Stimulated activated CD8-positive, alpha-beta memory T cell treated with anti-CD3 and anti-CD28 coated beads, Interleukin-12 subunit alpha, Interleukin-12 subunit beta, amount 100 ng/mL, for 4 hours (primary cell): Measurements from ENCODE around the gene EIF3J.

Experiments used
- DNase-seq: peaks from one replicate; pipeline ENCODE4 v3.0.0-alpha.2; 2020; ENCODE audit warnings: low read depth

EIF3J gene

DNA sequence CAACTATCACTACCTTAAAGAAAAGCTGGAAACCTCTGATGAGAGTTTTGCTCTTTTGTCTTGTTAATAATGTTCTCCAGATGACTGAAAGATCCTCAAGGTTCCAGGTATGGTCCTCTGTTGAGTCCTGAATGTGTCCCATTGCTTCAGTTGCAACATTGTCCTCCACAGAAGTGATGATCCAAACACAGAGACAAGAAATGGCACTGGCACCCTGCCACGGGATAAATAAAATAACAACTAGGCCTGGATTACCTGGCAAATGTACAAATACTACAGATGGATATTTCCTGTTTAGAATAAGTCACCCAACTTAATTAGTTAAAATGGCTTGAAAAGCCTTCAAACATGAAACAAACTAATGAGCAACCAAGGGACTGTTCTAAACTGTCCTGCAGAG lies 58.3 kb downstream of the EIF3J start:
- no peak for DNase-seq

DNA sequence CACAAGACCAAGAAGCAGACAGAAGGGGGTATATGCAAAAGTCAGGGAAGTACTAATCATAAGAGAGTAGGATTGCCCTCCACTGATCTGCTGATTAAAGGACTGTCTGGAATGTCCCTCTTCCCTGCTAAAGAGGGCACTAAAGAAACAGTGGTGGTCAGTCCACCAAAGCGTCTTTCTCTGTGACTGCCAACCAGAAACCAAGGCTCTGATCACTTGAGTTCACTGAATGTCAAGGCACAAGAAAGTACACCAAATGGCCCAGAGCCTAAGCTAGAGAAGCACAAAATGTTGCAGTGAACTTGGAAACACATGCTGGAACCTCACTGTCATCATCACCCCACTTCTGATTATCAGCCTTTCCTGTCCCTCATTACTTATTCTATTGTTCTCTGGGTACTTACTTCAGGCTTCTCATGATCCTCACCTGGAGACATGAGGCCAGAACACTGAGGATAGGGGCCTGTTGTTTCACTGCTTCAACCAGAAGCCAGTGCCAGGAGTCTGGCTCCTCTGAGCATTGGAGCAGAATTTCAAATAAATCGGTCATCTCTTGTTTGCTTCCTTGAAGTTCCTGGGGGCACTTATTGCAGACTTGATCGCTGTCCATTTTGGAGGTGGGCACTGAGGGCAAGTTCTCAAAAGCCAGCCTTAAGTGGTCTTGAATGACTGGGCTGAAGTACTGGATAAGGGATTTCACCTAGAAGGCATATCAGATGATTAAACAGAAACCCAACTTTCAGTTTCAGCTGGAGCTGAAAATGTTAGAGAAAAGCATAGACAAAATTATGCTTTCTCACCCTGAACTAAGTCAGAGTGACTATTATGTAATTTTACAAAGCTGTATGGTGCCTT lies 58.9 kb downstream of the EIF3J start:
- no peak for DNase-seq

GRCh38 chr15:44596511-44597010 lies 59.6 kb downstream of the EIF3J start:
- DNase-seq: no peak

GRCh38 chr15:44598066-44598465 lies 61.1 kb downstream of the EIF3J start:
- DNase-seq: no peak

GRCh38 chr15:44598892-44599291 lies 61.9 kb downstream of the EIF3J start:
- DNase-seq: no peak

DNA sequence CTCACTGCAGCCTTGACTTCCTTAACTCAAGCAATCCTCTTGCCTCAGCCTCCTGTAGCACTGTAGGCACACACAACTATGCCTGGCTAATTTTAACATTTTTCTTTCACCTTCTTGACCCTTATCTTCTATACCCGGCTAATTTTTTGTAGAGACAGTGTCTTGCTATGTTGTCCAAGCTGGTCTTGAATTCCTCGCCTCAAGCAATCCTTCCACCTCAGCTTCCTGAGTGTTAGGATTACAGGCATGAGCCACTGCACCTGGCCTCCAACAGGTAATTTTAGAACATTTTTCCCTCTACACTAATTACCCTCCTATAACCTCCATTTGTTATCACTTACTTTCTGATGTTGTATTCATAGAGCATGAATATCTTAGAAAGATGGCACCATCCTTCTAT lies 66.2 kb downstream of the EIF3J start:
- no peak for DNase-seq

DNA sequence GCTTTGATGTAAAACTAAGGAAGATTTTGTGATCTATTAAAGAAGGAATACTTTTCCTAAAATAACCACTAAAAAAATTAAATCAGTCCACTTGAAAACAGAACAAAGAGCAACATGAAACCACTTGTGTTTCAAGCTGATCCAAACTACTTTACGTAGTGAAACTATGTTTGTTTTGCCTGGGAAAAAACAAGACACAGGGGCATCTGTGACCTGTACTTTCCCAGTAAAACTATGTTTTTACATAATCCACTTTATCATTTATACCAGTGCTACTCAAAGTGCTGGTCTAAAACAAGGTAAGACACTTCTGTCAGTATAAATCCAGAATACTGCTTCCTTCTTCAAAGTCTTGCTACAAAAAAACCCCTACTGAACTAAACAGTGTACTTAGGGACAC lies 69.8 kb downstream of the EIF3J start:
- DNase-seq: no peak
